OCI-LY3 (cell line): Measurements from ENCODE around the gene MRPL10.
A peak's percentile ranks its signal among the peaks of the same experiment; 100 is the strongest.

Source experiments
- H2AFZ ChIP-seq: fragments of 200-600, 300-600 bp; shearing (Covaris generic); 2 replicates; pipeline ENCODE4 v1.6.0; 2014; ENCODE audit warnings: antibody characterized with exemption, low read depth, low read length
- H3K27ac ChIP-seq: fragments of 200-600, 300-600 bp; sonication (generic); 2 replicates; pipeline ENCODE4 v1.5.1; 2014; ENCODE audit warnings: mild to moderate bottlenecking, low read length, moderate library complexity, mixed read lengths
- H3K27me3 ChIP-seq: fragments of 200-600, 300-600 bp; sonication (generic); 2 replicates; pipeline ENCODE4 v1.6.1; 2014; ENCODE audit warnings: low read depth, low read length, mixed read lengths
- H3K36me3 ChIP-seq: fragments of 200-600, 300-600 bp; sonication (generic); replicated peaks from 2 replicates; pipeline ENCODE3; 2014; ENCODE audit warnings: low read depth, low read length, mixed read lengths
- H3K4me1 ChIP-seq: fragments of 300-600, 200-600 bp; sonication (generic); 2 replicates; pipeline ENCODE4 v1.6.1; 2014; ENCODE audit warnings: low read length, mixed read lengths
- H3K4me2 ChIP-seq: fragments of 200-600, 300-600 bp; sonication (generic); 2 replicates; pipeline ENCODE4 v1.6.1; 2014; ENCODE audit warnings: low read length, mixed read lengths
- H3K4me3 ChIP-seq: fragments of 300-600, 200-600 bp; sonication (generic); 2 replicates; pipeline ENCODE4 v1.5.1; 2014; ENCODE audit warnings: antibody characterized with exemption, mild to moderate bottlenecking, low read length, moderate library complexity
- H3K79me2 ChIP-seq: fragments of 300-600, 200-600 bp; shearing (Covaris generic); 2 replicates; pipeline ENCODE4 v1.6.1; 2014; ENCODE audit warnings: mild to moderate bottlenecking, low read length, mixed read lengths
- H3K9ac ChIP-seq: fragments of 300-600, 200-600 bp; shearing (Covaris generic); 2 replicates; pipeline ENCODE4 v1.6.0; 2014; ENCODE audit warnings: mild to moderate bottlenecking, low read length, moderate library complexity
- H3K9me3 ChIP-seq: fragments of 200-600, 300-600 bp; shearing (Covaris generic); 2 replicates; pipeline ENCODE4 v1.6.1; 2014; ENCODE audit warnings: low read length, mixed read lengths; ENCODE audit not compliant: insufficient read depth
- H4K20me1 ChIP-seq: fragments of 200-600, 300-600 bp; sonication (generic); 2 replicates; pipeline ENCODE4 v1.6.1; 2016; ENCODE audit warnings: low read length, mixed read lengths; ENCODE audit not compliant: insufficient read depth
- EZH2phosphoT487 ChIP-seq: fragments of 200-600 bp; shearing (Covaris generic); IDR thresholded peaks from 2 replicates; pipeline ENCODE4 v1.6.1; 2018; ENCODE audit warnings: antibody characterized with exemption, mixed run types, low read depth
- TF ChIP-seq, protein P1 (sequence below): fragments of 200-600, 300-600 bp; sonication (generic); IDR thresholded peaks from 2 replicates; pipeline ENCODE4 v1.5.1; 2014; ENCODE audit warnings: antibody characterized with exemption, low read length, low read depth

The MRPL10 gene

GRCh38 chr17:47821031-47821423 lies 10.3 kb downstream of the MRPL10 start:
- Histone ChIP-seq H3K4me3 (peak overlapping the region; percentile 97), H3K4me1 (peaks cover 18% of the 10 kb centered on the region), H3K36me3 (peaks cover 9% of the 10 kb centered on the region), H3K27ac (no peak overlapping the region), H3K4me2 (peak overlapping the region; percentile 85), H3K79me2 (no peaks in the 10 kb centered on the region), H3K9me3 (no peaks in the 10 kb centered on the region), H3K9ac (peak overlapping the region; percentile 72), H2AFZ (no peak overlapping the region), H3K27me3 (no peaks in the 10 kb centered on the region), H4K20me1 (no peaks in the 10 kb centered on the region)
- TF ChIP-seq EZH2phosphoT487 = no peak
- TF ChIP-seq, protein P1, sequence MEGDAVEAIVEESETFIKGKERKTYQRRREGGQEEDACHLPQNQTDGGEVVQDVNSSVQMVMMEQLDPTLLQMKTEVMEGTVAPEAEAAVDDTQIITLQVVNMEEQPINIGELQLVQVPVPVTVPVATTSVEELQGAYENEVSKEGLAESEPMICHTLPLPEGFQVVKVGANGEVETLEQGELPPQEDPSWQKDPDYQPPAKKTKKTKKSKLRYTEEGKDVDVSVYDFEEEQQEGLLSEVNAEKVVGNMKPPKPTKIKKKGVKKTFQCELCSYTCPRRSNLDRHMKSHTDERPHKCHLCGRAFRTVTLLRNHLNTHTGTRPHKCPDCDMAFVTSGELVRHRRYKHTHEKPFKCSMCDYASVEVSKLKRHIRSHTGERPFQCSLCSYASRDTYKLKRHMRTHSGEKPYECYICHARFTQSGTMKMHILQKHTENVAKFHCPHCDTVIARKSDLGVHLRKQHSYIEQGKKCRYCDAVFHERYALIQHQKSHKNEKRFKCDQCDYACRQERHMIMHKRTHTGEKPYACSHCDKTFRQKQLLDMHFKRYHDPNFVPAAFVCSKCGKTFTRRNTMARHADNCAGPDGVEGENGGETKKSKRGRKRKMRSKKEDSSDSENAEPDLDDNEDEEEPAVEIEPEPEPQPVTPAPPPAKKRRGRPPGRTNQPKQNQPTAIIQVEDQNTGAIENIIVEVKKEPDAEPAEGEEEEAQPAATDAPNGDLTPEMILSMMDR = no peak

GRCh38 chr17:47820033-47820789 lies 11.1 kb downstream of the MRPL10 start:
- TF ChIP-seq, protein P1 = no peak
- no peak for TF ChIP-seq EZH2phosphoT487
- peaks cover 18% of the 10 kb centered on the region for H3K4me1 ChIP-seq
- H3K4me2 ChIP-seq = peak overlapping the region; percentile 85
- peaks cover 6% of the 10 kb centered on the region for H3K36me3 ChIP-seq
- no peak overlapping the region for H3K9ac ChIP-seq
- H3K79me2 ChIP-seq = no peaks in the 10 kb centered on the region
- peak overlapping the region; percentile 97; the same call in 1 of the 2 replicates for H3K4me3 ChIP-seq
- H4K20me1 ChIP-seq = no peaks in the 10 kb centered on the region
- no peaks in the 10 kb centered on the region for H3K9me3 ChIP-seq
- H3K27ac ChIP-seq = no peak overlapping the region
- no peak overlapping the region for H2AFZ ChIP-seq
- no peaks in the 10 kb centered on the region for H3K27me3 ChIP-seq

- Histone ChIP-seq H2AFZ (no peak overlapping the region), H3K4me1 (peaks cover 18% of the 10 kb centered on the region), H3K79me2 (no peaks in the 10 kb centered on the region), H3K9ac (no peak overlapping the region), H3K9me3 (no peaks in the 10 kb centered on the region), H3K4me2 (no peak overlapping the region), H3K27me3 (no peaks in the 10 kb centered on the region), H3K4me3 (no peak overlapping the region), H4K20me1 (no peaks in the 10 kb centered on the region), H3K36me3 (peaks cover 6% of the 10 kb centered on the region), H3K27ac (no peak overlapping the region)
- TF ChIP-seq, protein P1 = no peak
- no peak for TF ChIP-seq EZH2phosphoT487
Observed at GRCh38 chr17:47819475-47819874, 11.9 kb downstream of the MRPL10 start.

DNA sequence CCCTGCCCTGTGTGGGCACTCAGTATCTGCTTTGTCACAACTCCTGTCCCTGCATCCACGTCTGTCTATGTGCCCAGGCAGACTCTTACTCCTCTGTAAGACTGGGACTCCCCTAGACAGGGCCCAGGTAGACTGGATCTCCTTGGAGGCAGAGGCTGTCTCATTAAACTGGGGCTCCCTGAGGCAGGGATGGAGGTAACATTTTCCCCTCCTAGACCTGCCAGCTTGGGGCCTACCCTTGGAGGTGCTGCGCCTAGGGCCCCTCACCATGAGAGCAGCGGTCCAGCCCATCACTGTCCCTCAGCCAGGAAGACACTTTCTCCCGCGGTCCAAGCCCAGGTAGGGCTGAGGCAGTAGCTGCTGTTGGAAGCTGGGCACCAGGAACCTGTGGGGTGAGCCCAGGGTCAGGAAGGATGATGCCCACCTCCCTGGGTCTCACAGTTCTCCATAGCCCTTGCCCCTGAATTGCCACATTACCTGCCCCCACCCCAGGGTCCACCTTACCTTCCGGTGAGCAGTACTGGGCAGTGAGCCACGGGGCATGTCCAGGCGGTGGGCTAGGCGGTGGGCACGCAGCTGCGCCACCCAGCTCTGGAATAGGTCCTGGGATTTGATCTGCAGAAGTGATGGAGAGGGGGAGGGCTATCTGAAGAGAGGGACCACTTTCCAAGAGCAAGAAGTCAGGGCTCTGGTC lies 13.2 kb downstream of the MRPL10 start:
- Histone ChIP-seq H3K36me3 (peaks cover 2% of the 10 kb centered on the region), H2AFZ (no peak overlapping the region), H3K4me2 (no peak overlapping the region), H3K4me3 (no peak overlapping the region), H3K27ac (no peak overlapping the region), H4K20me1 (no peaks in the 10 kb centered on the region), H3K9me3 (no peaks in the 10 kb centered on the region), H3K79me2 (no peaks in the 10 kb centered on the region), H3K4me1 (peaks cover 18% of the 10 kb centered on the region), H3K9ac (no peak overlapping the region), H3K27me3 (no peaks in the 10 kb centered on the region)
- TF ChIP-seq, protein P1 = no peak
- no peak for TF ChIP-seq EZH2phosphoT487
